ENCODE results near the gene SPECC1. TPM values are rescaled to one million over a fixed set of nuclear protein-coding genes. Genes with fewer than 3 reads are reported as not detected.

The SPECC1 gene
- total and polyA plus RNA-seq, 10 of the 15 experiments (the other 5 are each of a cell fraction or from before 2014, with no cell fraction given) = 6.4 to 40.6 (median 23.9) TPM

- Histone ChIP-seq H3K4me3 (no peak overlapping the region), H3K79me2 (ENCODE audit: control insufficient read depth, insufficient read depth, low read length) (no peaks in the 10 kb centered on the region), H4K20me1 (ENCODE audit: control insufficient read depth, insufficient read depth) (no peaks in the 10 kb centered on the region; the same call in 1 of the 2 replicates), H2AFZ (ENCODE audit: control insufficient read depth, low read depth, low read length) (no peak overlapping the region), H3K9me3 (replicated peaks; ENCODE audit: control insufficient read depth, insufficient read depth, low read length) (no peaks in the 10 kb centered on the region), H3K4me2 (ENCODE audit: control insufficient read depth, insufficient read depth) (no peak overlapping the region), H3K36me3 (ENCODE audit: control insufficient read depth in 2 of 2, insufficient read depth in 2 of 2, low read length in 1 of 2) (peaks cover 0 to 3% of the 10 kb centered on the region in 2 experiments; a peak in 1 of 4 replicates), H3K27me3 (replicated peaks in 1 of 2; ENCODE audit: control insufficient read depth in 2 of 2, insufficient read depth in 2 of 2, low read length in 1 of 2) (no peaks in the 10 kb centered on the region), H3K9ac (ENCODE audit: control insufficient read depth, insufficient read depth, low read length) (no peak overlapping the region), H3K27ac (ENCODE audit: control insufficient read depth, insufficient read depth) (no peak overlapping the region), H3K4me1 (ENCODE audit: control insufficient read depth, insufficient read depth, low read length) (no peaks in the 10 kb centered on the region)
- ATAC-seq = no peak
- intact Hi-C loops (cut with micrococcal nuclease; ENCODE audit: unreplicated experiment) = no loop called here
- no peak for FAIRE-seq
- 100% methylated on average over 4 of the region's 4 CpGs for WGBS (ENCODE audit: insufficient coverage, insufficient replicate concordance, low lambda C conversion rate, missing lambda C conversion rate)
- in situ Hi-C loops (cut with MboI) = no loop called here
- SMC1A ChIA-PET (ENCODE audit: uncharacterized antibody, unreplicated experiment) = no interaction called here
- RAD21 ChIA-PET (ENCODE audit: unreplicated experiment) = no interaction called here
- no peak for DNase-seq (ENCODE audit: low read depth, low spot score)
- CTCF ChIA-PET = no interaction called here
- POLR2A ChIA-PET = no interaction called here
- BruUV-seq (replicated peaks) = no TSS peak
- TF ChIP-seq NR2F1 (conservative IDR thresholded peaks at IDR 0.05) (no peak), REST (IDR thresholded peaks at IDR 0.05; ENCODE audit: low read depth, low read length) (no peak), CREM (IDR thresholded peaks at IDR 0.05; ENCODE audit: low read depth) (no peak), ZNF207 (IDR thresholded peaks at IDR 0.05; ENCODE audit: borderline replicate concordance) (no peak), GABPA (IDR thresholded peaks at IDR 0.05; ENCODE audit: low read depth) (no peak), PKNOX1 (IDR thresholded peaks at IDR 0.05) (no peak), RFX5 (IDR thresholded peaks at IDR 0.05; ENCODE audit: low read depth, low read length) (no peak), KDM1A (IDR thresholded peaks at IDR 0.05; ENCODE audit: borderline replicate concordance) (no peak), PRDM15 (CRISPR knock-in tag; IDR thresholded peaks at IDR 0.05) (no peak), KAT2A (conservative IDR thresholded peaks at IDR 0.05; ENCODE audit: control insufficient read depth, low read depth, low read length) (no peak), EZH2 (IDR thresholded peaks at IDR 0.05; ENCODE audit: borderline replicate concordance, control insufficient read depth, low read depth, low read length) (no peak), PBX3 (IDR thresholded peaks at IDR 0.05; ENCODE audit: insufficient replicate concordance, low read depth, low read length) (no peak)
Observed at GRCh38 chr17:20241855-20242254, 232.7 kb downstream of the SPECC1 start.
